RWPE2 (cell line): ENCODE results near the gene OSBPL6.
"Not testable (repeated sequence)": the region's sequence is repeated elsewhere in the genome, so short reads cannot be mapped to it uniquely, and the experiment has no call there.

Experiments
- ATAC-seq: fragments of 200-7000 bp; cut with Tn5 transposase; 3 replicates; pipeline ENCODE4 v1.9.1; 2021; ENCODE audit warnings: low read depth
- DNase-seq: peaks from one replicate; pipeline ENCODE4 v3.0.0-alpha.2; 2020; ENCODE audit warnings: low spot score
- H3K27ac ChIP-seq: fragments of 450-650 bp; 2 replicates; pipeline ENCODE4 v1.5.1; 2017; ENCODE audit warnings: mild to moderate bottlenecking; ENCODE audit not compliant: poor library complexity, severe bottlenecking
- H3K27me3 ChIP-seq: fragments of 250-450 bp; sonication (Bioruptor Pico); 2 replicates; pipeline ENCODE4 v1.5.1; 2021; ENCODE audit warnings: mild to moderate bottlenecking, moderate library complexity; ENCODE audit not compliant: insufficient read depth, poor library complexity, severe bottlenecking
- H3K36me3 ChIP-seq: fragments of 250-450 bp; sonication (Bioruptor Pico); 2 replicates; pipeline ENCODE4 v1.5.1; 2020; ENCODE audit warnings: low read depth, mild to moderate bottlenecking, moderate library complexity
- H3K4me1 ChIP-seq: fragments of 250-450 bp; sonication (Bioruptor Pico); 2 replicates; pipeline ENCODE4 v1.5.1; 2021; ENCODE audit warnings: mild to moderate bottlenecking, moderate library complexity; ENCODE audit not compliant: insufficient read depth, poor library complexity, severe bottlenecking
- H3K4me3 ChIP-seq: fragments of 250-450 bp; sonication (Bioruptor Pico); 2 replicates; pipeline ENCODE4 v1.5.1; 2021; ENCODE audit warnings: mild to moderate bottlenecking, moderate library complexity; ENCODE audit not compliant: severe bottlenecking
- H3K9me3 ChIP-seq: fragments of 250-450 bp; sonication (Bioruptor Pico); 2 replicates; pipeline ENCODE4 v1.5.1; 2021; ENCODE audit warnings: mild to moderate bottlenecking, moderate library complexity; ENCODE audit not compliant: severe bottlenecking
- CTCF ChIP-seq: fragments of 450-650 bp; IDR thresholded peaks from one replicate; pipeline ENCODE4 v1.5.1; 2017; ENCODE audit warnings: mild to moderate bottlenecking, moderate library complexity; ENCODE audit not compliant: poor library complexity, severe bottlenecking

OSBPL6 gene

GRCh38 chr2:178195390-178196166 lies 1.3 kb downstream of the OSBPL6 start:
- no peaks in the 10 kb centered on the region for H3K9me3 ChIP-seq
- peaks cover 10% of the 10 kb centered on the region for H3K4me1 ChIP-seq
- TF ChIP-seq CTCF: no peak
- no peak for DNase-seq
- no peaks in the 10 kb centered on the region for H3K27me3 ChIP-seq
- H3K36me3 ChIP-seq: no peaks in the 10 kb centered on the region
- peak overlapping the region; percentile 60 for H3K27ac ChIP-seq
- ATAC-seq: no peak
- peak overlapping the region; percentile 78 for H3K4me3 ChIP-seq

- TF ChIP-seq CTCF: no peak
- no peaks in the 10 kb centered on the region for H3K27me3 ChIP-seq
- ATAC-seq (no peak), DNase-seq (no peak)
- H3K4me3 ChIP-seq: no peak overlapping the region
- H3K27ac ChIP-seq: no peak overlapping the region
- no peaks in the 10 kb centered on the region for H3K36me3 ChIP-seq
- peaks cover 10% of the 10 kb centered on the region for H3K4me1 ChIP-seq
- no peaks in the 10 kb centered on the region for H3K9me3 ChIP-seq
These were observed 3.5 kb downstream of the OSBPL6 start for GRCh38 chr2:178197791-178198190.

GRCh38 chr2:178198441-178198840 lies 4.1 kb downstream of the OSBPL6 start:
- H3K4me3 ChIP-seq, ATAC-seq, H3K27me3 ChIP-seq, H3K9me3 ChIP-seq, DNase-seq, H3K4me1 ChIP-seq, H3K27ac ChIP-seq, H3K36me3 ChIP-seq: not testable (repeated sequence)

GRCh38 chr2:178199334-178199733 lies 5.0 kb downstream of the OSBPL6 start:
- H3K36me3 ChIP-seq: no peaks in the 10 kb centered on the region

GRCh38 chr2:178200331-178200730 lies 6.0 kb downstream of the OSBPL6 start:
- Histone ChIP-seq H3K9me3 (no peaks in the 10 kb centered on the region), H3K4me1 (peaks cover 10% of the 10 kb centered on the region), H3K36me3 (no peaks in the 10 kb centered on the region), H3K27ac (no peak overlapping the region), H3K4me3 (no peak overlapping the region), H3K27me3 (no peaks in the 10 kb centered on the region)
- no peak for TF ChIP-seq CTCF
- ATAC-seq: no peak
- no peak for DNase-seq

More at GRCh38 chr2:178199334-178199733, 5.0 kb downstream of the OSBPL6 start:
- ATAC-seq (no peak), DNase-seq (no peak)
- H3K27me3 ChIP-seq: no peaks in the 10 kb centered on the region
- peaks cover 10% of the 10 kb centered on the region for H3K4me1 ChIP-seq
- no peaks in the 10 kb centered on the region for H3K9me3 ChIP-seq
- no peak overlapping the region for H3K27ac ChIP-seq
- TF ChIP-seq CTCF: no peak
- no peak overlapping the region for H3K4me3 ChIP-seq
